Esophagus muscularis mucosa (tissue), 4 donors: ENCODE measurements around the gene CD40.

ENCODE experiments used
- EP300 ChIP-seq: sonication (generic); formaldehyde crosslinking; IDR thresholded peaks from one replicate; pipeline ENCODE4 v1.6.1; 2017; ENCODE audit warnings: antibody characterized with exemption
- POLR2AphosphoS5 ChIP-seq, 2 donors: sonication (generic); formaldehyde crosslinking; IDR thresholded peaks; one replicate each; pipeline ENCODE4 v1.6.1; 2017; ENCODE audit warnings: antibody characterized with exemption in 2 of 2
- TF ChIP-seq, protein P1 (sequence below), 3 experiments: fragments of 200-600 bp in 2 of 3; fragments of 450-650 bp in 1 of 3; sonication (generic) in 2 of 3; IDR thresholded peaks; one replicate each; pipeline ENCODE4 v1.5.1; 2017 to 2019; ENCODE audit warnings: antibody characterized with exemption in 3 of 3, mild to moderate bottlenecking in 2 of 3, moderate library complexity in 1 of 3

DNA sequence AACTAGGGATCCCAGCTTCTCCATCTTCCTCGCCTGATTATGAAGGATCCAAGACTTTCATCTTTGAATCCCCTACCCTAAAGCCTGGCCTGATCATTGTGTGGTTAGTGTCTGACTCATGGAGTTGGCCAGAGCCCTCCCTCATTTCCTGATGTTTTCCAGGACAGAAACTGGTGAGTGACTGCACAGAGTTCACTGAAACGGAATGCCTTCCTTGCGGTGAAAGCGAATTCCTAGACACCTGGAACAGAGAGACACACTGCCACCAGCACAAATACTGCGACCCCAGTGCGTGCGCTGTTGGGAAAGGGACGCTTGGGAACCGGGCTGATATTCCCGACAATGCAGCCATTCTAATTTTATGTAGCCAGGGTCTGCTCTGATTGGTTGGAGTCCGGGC, 4.0 kb downstream of the CD40 start:
- TF ChIP-seq EP300 (no peak), POLR2AphosphoS5 (IDR thresholded peaks at IDR 0.05) (no peak)
- TF ChIP-seq, protein P1, sequence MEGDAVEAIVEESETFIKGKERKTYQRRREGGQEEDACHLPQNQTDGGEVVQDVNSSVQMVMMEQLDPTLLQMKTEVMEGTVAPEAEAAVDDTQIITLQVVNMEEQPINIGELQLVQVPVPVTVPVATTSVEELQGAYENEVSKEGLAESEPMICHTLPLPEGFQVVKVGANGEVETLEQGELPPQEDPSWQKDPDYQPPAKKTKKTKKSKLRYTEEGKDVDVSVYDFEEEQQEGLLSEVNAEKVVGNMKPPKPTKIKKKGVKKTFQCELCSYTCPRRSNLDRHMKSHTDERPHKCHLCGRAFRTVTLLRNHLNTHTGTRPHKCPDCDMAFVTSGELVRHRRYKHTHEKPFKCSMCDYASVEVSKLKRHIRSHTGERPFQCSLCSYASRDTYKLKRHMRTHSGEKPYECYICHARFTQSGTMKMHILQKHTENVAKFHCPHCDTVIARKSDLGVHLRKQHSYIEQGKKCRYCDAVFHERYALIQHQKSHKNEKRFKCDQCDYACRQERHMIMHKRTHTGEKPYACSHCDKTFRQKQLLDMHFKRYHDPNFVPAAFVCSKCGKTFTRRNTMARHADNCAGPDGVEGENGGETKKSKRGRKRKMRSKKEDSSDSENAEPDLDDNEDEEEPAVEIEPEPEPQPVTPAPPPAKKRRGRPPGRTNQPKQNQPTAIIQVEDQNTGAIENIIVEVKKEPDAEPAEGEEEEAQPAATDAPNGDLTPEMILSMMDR (IDR thresholded peaks at IDR 0.05) = no peak
